DOHH2 (cell line): Measurements from ENCODE around the gene MUTYH.
"Not testable (repeated sequence)": the region's sequence is repeated elsewhere in the genome, so short reads cannot be mapped to it uniquely, and the experiment has no call there.

Experiments used
- H3F3A ChIP-seq: fragments of 200-600 bp; sonication (generic), shearing (Covaris generic); 2 replicates; pipeline ENCODE4 v1.6.0; 2016; ENCODE audit warnings: antibody characterized with exemption, mild to moderate bottlenecking; ENCODE audit not compliant: control insufficient read depth, insufficient read depth
- H3K27ac ChIP-seq: fragments of 200-600 bp; sonication (generic); 2 replicates; pipeline ENCODE4 v1.5.1; 2014; ENCODE audit warnings: low read depth, mild to moderate bottlenecking, low read length, moderate library complexity
- H3K27me3 ChIP-seq: fragments of 200-600 bp; sonication (generic); 2 replicates; pipeline ENCODE4 v1.6.1; 2014; ENCODE audit warnings: mild to moderate bottlenecking, low read length, mixed read lengths; ENCODE audit not compliant: control insufficient read depth
- H3K36me3 ChIP-seq: fragments of 200-600 bp; sonication (generic); 2 replicates; pipeline ENCODE4 v1.6.1; 2014; ENCODE audit warnings: mild to moderate bottlenecking, low read length, moderate library complexity, mixed read lengths; ENCODE audit not compliant: control insufficient read depth
- H3K4me1 ChIP-seq: fragments of 200-600 bp; sonication (generic); 2 replicates; pipeline ENCODE4 v1.6.1; 2014; ENCODE audit warnings: mild to moderate bottlenecking, low read length, mixed read lengths; ENCODE audit not compliant: control insufficient read depth
- H3K4me2 ChIP-seq: fragments of 200-600 bp; sonication (generic); 2 replicates; pipeline ENCODE4 v1.6.0; 2014; ENCODE audit warnings: mild to moderate bottlenecking, low read length, moderate library complexity
- H3K4me3 ChIP-seq: fragments of 200-600 bp; sonication (generic); 2 replicates; pipeline ENCODE4 v1.5.1; 2014; ENCODE audit warnings: mild to moderate bottlenecking, low read length, mixed read lengths
- H3K79me2 ChIP-seq: fragments of 200-600 bp; sonication (generic); 2 replicates; pipeline ENCODE4 v1.6.1; 2014; ENCODE audit warnings: mild to moderate bottlenecking, low read length, mixed read lengths; ENCODE audit not compliant: control insufficient read depth
- H3K9me2 ChIP-seq: fragments of 200-600 bp; sonication (generic); replicated peaks from 2 replicates; pipeline ENCODE4 v1.6.1; 2014; ENCODE audit warnings: mild to moderate bottlenecking, low read length, mixed read lengths; ENCODE audit not compliant: control insufficient read depth
- H3K9me3 ChIP-seq: fragments of 200-600 bp; sonication (generic); 2 replicates; pipeline ENCODE4 v1.6.1; 2014; ENCODE audit warnings: antibody characterized with exemption, low read length, mixed read lengths; ENCODE audit not compliant: control insufficient read depth, insufficient read depth
- H4K20me1 ChIP-seq: fragments of 200-600 bp; sonication (generic); 2 replicates; pipeline ENCODE4 v1.6.0; 2014; ENCODE audit warnings: low read depth, mild to moderate bottlenecking, antibody characterized with exemption, low read length, moderate library complexity; ENCODE audit not compliant: control insufficient read depth, insufficient read depth
- EZH2phosphoT487 ChIP-seq: fragments of 200-600 bp; sonication (generic); IDR thresholded peaks from 2 replicates; pipeline ENCODE4 v1.6.1; 2017; ENCODE audit warnings: borderline replicate concordance, mild to moderate bottlenecking, antibody characterized with exemption, low read length, moderate library complexity, mixed read lengths
- TF ChIP-seq, protein P1 (sequence below): fragments of 200-600 bp; sonication (generic); IDR thresholded peaks from one replicate; pipeline ENCODE4 v1.5.1; 2014; ENCODE audit warnings: antibody characterized with exemption, mild to moderate bottlenecking, low read depth, low read length; ENCODE audit not compliant: poor library complexity, severe bottlenecking

Gene MUTYH

DNA sequence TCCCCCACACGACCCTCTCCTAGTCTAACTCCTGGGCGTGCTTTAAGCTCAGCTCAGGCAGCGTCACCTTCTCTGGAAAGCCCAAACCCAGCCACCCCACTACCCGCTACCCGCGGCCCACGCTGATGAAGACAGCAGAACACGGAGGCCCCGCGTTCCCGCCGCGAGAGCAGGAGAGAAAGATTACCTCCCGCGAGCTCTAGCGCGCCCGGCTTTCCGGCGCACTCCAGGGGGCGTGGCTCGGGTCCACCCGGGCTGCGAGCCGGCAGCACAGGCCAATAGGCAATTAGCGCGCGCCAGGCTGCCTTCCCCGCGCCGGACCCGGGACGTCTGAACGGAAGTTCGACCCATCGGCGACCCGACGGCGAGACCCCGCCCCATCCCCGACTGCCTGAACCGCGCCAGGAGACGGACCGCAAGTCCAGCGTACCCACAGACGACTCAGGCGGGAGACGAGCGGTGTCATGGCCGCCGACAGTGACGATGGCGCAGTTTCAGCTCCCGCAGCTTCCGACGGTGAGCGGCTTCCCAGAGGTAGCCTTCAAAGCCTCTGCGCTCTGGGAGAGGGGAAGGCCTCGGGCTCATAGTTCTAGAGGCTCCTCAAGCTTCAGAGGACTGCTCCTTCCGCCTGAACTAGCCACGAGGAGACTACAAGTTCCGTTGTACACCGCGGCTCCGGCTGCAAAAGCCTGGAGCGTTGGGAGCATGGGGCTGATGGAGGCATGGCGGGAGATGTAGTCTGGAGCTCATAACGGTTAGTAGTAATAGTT lies at the start of gene MUTYH, which contains the start of gene TOE1:
Gene MUTYH, minus strand, starts transcription at position 652 of the 770 bp plus-strand sequence. CDS start 5,935 bp downstream, outside the sequence.
Gene TOE1, plus strand, starts transcription at position 382 of the 770 bp plus-strand sequence. Its CDS starts 83 bp downstream, at position 465.
- Histone ChIP-seq H3K27ac (peak within 1 kb of the TSS; percentile 87), H3K9me2 (no peaks in the 10 kb centered on the region), H3K4me3 (peak within 1 kb of the TSS; percentile 88), H3F3A (peaks cover 17% of the 10 kb centered on the region; the same call in 1 of the 2 replicates), H3K36me3 (peaks cover 72% of the 10 kb centered on the region), H3K27me3 (no peaks in the 10 kb centered on the region), H3K79me2 (peaks cover 54% of the 10 kb centered on the region), H4K20me1 (no peaks in the 10 kb centered on the region), H3K4me1 (peaks cover 30% of the 10 kb centered on the region), H3K4me2 (peak within 1 kb of the TSS; percentile 96), H3K9me3 (peaks cover 5% of the 10 kb centered on the region; the same call in 1 of the 2 replicates)
- TF ChIP-seq, protein P1, sequence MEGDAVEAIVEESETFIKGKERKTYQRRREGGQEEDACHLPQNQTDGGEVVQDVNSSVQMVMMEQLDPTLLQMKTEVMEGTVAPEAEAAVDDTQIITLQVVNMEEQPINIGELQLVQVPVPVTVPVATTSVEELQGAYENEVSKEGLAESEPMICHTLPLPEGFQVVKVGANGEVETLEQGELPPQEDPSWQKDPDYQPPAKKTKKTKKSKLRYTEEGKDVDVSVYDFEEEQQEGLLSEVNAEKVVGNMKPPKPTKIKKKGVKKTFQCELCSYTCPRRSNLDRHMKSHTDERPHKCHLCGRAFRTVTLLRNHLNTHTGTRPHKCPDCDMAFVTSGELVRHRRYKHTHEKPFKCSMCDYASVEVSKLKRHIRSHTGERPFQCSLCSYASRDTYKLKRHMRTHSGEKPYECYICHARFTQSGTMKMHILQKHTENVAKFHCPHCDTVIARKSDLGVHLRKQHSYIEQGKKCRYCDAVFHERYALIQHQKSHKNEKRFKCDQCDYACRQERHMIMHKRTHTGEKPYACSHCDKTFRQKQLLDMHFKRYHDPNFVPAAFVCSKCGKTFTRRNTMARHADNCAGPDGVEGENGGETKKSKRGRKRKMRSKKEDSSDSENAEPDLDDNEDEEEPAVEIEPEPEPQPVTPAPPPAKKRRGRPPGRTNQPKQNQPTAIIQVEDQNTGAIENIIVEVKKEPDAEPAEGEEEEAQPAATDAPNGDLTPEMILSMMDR, result no peak
- no peak for TF ChIP-seq EZH2phosphoT487

DNA sequence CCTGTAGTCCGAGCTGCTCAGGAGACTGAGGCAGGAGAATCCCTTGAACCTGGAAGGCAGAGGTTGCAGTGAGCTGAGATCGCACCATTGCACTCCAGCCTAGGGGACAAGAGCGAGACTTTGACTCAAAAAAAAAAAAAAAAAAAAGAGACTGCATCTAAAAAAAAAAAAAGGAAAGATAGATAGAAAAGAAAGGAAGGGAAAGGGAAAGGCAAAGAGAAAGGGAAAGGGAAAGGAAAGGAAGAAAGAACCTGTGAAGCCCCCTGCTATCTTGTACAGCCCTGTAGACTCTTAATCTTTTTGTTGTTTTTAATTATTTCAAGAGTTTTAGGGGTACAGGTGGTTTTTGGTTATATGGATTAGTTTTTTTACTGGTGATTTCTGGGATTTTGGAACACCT lies 46.0 kb upstream of the MUTYH start:
- Histone ChIP-seq H3K9me2 (no peaks in the 10 kb centered on the region), H3K27me3 (no peaks in the 10 kb centered on the region), H3K4me3 (no peak overlapping the region), H3K79me2 (no peaks in the 10 kb centered on the region), H3F3A (no peaks in the 10 kb centered on the region), H3K4me1 (peaks cover 4% of the 10 kb centered on the region), H4K20me1 (no peaks in the 10 kb centered on the region), H3K4me2 (no peak overlapping the region), H3K9me3 (no peaks in the 10 kb centered on the region), H3K27ac (no peak overlapping the region), H3K36me3 (no peaks in the 10 kb centered on the region)
- no peak for TF ChIP-seq EZH2phosphoT487
- TF ChIP-seq, protein P1, result no peak

DNA sequence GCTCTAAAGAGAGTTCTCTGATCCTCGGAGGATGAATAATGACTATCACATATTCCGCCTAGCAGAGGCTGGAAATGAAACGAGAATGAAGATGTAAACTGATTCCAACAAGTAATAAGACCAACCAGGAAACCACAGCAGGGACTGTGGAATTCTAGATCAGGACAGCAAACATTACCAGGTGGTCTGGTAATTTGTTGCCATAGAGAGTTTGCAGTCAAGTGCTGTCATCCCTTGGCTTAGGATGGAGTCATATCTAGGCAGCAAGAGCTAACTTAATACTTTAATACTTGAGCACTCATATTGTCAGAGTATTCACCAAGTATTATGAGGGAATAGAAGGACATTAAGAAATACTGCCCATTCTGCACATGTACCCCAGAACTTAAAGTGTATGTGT lies 45.1 kb upstream of the MUTYH start:
- no peaks in the 10 kb centered on the region for H3K9me3 ChIP-seq
- no peak for TF ChIP-seq EZH2phosphoT487
- TF ChIP-seq, protein P1, result no peak
- no peaks in the 10 kb centered on the region for H3K9me2 ChIP-seq
- H3K27ac ChIP-seq, result no peak overlapping the region
- no peaks in the 10 kb centered on the region for H3K27me3 ChIP-seq
- H3K4me3 ChIP-seq, result no peak overlapping the region
- H3K4me2 ChIP-seq, result no peak overlapping the region
- H3F3A ChIP-seq, result no peaks in the 10 kb centered on the region
- H3K36me3 ChIP-seq, result no peaks in the 10 kb centered on the region
- peaks cover 2% of the 10 kb centered on the region for H3K4me1 ChIP-seq
- no peaks in the 10 kb centered on the region for H4K20me1 ChIP-seq
- no peaks in the 10 kb centered on the region for H3K79me2 ChIP-seq

DNA sequence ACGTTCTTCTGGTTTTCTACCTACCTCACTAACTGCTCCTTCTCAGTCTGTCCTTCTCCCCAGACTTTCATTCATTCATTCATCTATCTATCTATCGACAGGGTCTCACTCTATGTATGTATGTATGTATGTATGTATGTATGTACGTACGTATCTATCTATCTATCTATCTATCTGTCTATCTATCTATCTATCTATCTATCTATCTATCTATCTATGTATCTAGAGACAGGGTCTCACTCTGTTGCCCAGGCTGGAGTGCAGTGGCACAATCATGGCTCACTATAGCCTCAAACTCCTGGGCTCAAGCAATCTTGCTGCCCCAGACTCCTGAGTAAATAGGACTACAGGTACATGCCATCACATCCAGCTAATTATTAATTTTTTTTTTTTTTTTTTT lies 44.0 kb upstream of the MUTYH start:
- not testable (repeated sequence) for H3K9me2 ChIP-seq, H3K4me3 ChIP-seq, H3F3A ChIP-seq, H3K36me3 ChIP-seq, H3K27ac ChIP-seq, H4K20me1 ChIP-seq, H3K4me2 ChIP-seq, H3K27me3 ChIP-seq, H3K9me3 ChIP-seq, H3K4me1 ChIP-seq, H3K79me2 ChIP-seq
